ENCODE results near the gene PRSS22. TPM values are rescaled to one million over a fixed set of nuclear protein-coding genes. Genes with fewer than 3 reads are reported as not detected.

Gene PRSS22
- total and polyA plus RNA-seq, 2 experiments from 2014 or later, result not detected

DNA sequence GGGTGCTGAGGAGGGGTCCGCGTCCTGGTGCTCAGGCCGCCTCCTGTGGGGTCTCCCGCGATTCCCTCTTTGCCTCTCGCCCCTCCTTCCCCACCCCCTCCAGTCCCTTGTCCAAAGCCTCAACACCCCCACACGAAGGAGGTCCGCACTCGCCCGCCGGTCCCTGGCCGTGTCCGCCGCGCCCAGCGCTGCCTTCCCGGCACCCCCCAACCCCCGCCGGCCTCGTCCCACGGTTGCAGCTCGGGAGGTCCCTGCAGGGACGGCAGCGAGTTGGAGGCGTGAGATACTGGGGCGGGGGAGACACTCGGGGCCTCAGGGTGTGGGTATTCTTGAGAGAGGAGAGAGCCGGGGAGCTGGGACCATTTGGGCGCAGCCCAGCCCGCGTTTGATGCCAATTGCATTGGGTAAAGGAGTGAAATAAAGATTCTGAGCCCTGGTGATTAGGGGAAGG lies 25.5 kb upstream of the PRSS22 start:
- peak overlapping the region; percentile 31 for H3K27ac ChIP-seq
- TF ChIP-seq, protein P1, sequence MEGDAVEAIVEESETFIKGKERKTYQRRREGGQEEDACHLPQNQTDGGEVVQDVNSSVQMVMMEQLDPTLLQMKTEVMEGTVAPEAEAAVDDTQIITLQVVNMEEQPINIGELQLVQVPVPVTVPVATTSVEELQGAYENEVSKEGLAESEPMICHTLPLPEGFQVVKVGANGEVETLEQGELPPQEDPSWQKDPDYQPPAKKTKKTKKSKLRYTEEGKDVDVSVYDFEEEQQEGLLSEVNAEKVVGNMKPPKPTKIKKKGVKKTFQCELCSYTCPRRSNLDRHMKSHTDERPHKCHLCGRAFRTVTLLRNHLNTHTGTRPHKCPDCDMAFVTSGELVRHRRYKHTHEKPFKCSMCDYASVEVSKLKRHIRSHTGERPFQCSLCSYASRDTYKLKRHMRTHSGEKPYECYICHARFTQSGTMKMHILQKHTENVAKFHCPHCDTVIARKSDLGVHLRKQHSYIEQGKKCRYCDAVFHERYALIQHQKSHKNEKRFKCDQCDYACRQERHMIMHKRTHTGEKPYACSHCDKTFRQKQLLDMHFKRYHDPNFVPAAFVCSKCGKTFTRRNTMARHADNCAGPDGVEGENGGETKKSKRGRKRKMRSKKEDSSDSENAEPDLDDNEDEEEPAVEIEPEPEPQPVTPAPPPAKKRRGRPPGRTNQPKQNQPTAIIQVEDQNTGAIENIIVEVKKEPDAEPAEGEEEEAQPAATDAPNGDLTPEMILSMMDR (IDR thresholded peaks at IDR 0.05; ENCODE audit: low read depth, low read length), result no peak
- peak overlapping the region; percentile 59 for H3K4me3 ChIP-seq
- H3K4me1 ChIP-seq (ENCODE audit: low read depth), result no peaks in the 10 kb centered on the region
- no peaks in the 10 kb centered on the region for H3K9me3 ChIP-seq (ENCODE audit: low read depth)
- DNase-seq (ENCODE audit: low read depth in 1 of 2, low spot score in 1 of 2), result peak; percentile 40 to 43
- H3K36me3 ChIP-seq, result no peaks in the 10 kb centered on the region
- H3K27me3 ChIP-seq, result no peaks in the 10 kb centered on the region

DNA sequence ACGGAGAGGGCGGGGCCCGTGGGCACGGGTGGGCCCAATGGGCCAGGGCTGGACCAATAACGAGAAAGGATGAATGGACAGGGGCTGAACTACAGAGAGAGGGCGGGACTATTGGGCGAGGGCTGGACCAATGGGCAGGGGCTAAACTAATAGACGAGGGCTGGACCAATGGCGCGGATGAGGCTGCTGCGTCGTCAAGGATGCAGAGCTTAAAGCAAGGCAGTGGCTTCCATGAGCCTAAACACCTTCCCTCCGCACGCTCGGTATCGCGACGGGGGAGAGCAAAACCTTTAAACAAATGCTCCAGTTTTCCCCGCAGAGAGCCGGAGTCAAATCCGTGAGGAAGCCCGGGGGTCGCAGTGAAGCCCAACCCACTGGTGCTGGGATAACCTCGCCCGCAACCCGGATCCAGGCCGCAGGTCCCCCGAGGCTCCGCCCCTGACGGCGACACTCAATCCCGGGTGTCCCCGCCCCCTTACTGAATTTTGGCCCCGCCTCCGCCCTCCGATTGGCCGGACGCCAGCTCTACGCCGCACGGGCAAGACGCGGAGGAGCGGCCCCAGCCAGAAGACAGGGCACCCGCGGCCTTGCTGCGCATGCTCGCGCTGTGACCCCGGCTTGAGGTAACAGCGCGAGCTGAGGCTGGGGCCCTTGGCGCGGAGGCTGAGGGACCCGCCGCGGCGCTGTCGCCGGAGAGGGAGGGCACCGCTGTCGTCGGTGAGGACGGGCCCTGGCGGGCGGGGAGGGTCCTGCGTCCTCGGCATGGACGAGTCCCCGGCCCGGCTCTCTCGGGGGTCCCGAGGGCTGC lies 24.9 kb upstream of the PRSS22 start, which contains the start of gene FLYWCH2:
Gene FLYWCH2, plus strand, starts transcription at position 566 of the 808 bp plus-strand sequence. CDS start 13,235 bp downstream, outside the sequence.
- H3K36me3 ChIP-seq, result no peaks in the 10 kb centered on the region
- TF ChIP-seq, protein P1 (IDR thresholded peaks at IDR 0.05; ENCODE audit: low read depth, low read length), result no peak
- peak within 1 kb of the TSS; percentile 78 for H3K27ac ChIP-seq

DNA sequence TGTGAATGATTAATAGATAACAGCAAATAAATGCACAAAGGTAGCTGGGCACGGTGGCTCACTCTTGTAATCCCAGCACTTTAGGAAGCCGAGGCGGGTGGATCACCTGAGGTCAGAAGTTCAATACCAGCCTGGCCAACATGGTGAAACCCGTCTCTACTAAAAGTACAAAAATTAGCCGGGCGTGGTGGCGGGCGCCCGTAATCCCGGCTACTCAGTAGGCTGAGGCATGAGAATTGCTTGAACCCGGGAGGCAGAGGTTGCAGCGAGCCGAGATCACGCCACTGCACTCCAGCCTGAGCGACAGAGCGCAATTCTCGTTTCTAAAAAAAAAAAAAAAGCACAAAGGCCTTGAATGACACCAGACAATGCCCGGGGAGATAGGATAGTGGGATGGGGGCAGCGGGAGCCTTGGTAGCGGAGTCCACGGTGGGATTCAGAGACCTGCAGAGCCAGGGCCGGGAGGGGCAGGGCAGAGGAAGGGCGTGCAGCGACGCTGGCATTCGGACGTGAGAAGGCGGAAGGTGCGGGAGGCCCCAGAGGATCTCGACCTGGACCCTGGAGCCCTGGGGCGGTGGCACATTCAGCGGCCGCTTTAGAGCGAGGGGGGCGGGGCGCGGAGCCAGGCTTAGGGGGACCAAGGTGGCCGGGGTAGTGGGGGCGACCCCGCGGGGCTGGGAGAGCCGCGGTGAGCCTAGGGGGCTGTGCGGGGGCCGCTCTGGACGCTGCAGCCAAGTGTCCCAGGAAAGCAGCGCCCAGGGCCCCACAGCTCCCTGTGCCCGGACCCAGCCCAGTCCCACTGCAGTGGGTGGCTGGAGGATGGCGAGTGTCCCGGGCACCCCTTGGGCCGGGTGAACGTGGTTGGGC lies 24.0 kb upstream of the PRSS22 start:
- peak overlapping the region; percentile 59 for H3K4me3 ChIP-seq
- no peaks in the 10 kb centered on the region for H3K9me3 ChIP-seq (ENCODE audit: low read depth)
- H3K27ac ChIP-seq, result peak overlapping the region; percentile 3
- TF ChIP-seq, protein P1 (IDR thresholded peaks at IDR 0.05; ENCODE audit: low read depth, low read length), result no peak
- DNase-seq (ENCODE audit: low read depth in 1 of 2, low spot score in 1 of 2), result peak; percentile 25 to 58
- no peaks in the 10 kb centered on the region for H3K36me3 ChIP-seq
- H3K4me1 ChIP-seq (ENCODE audit: low read depth), result no peaks in the 10 kb centered on the region
- H3K27me3 ChIP-seq, result no peaks in the 10 kb centered on the region

More for the DNA sequence above, 24.9 kb upstream of the PRSS22 start, which contains the start of gene FLYWCH2:
- Histone ChIP-seq H3K4me3 (peak within 1 kb of the TSS; percentile 59), H3K4me1 (ENCODE audit: low read depth) (no peaks in the 10 kb centered on the region), H3K9me3 (ENCODE audit: low read depth) (no peaks in the 10 kb centered on the region), H3K27me3 (no peaks in the 10 kb centered on the region)
- peak; percentile 98 to 99 for DNase-seq (ENCODE audit: low read depth in 1 of 2, low spot score in 1 of 2)

DNA sequence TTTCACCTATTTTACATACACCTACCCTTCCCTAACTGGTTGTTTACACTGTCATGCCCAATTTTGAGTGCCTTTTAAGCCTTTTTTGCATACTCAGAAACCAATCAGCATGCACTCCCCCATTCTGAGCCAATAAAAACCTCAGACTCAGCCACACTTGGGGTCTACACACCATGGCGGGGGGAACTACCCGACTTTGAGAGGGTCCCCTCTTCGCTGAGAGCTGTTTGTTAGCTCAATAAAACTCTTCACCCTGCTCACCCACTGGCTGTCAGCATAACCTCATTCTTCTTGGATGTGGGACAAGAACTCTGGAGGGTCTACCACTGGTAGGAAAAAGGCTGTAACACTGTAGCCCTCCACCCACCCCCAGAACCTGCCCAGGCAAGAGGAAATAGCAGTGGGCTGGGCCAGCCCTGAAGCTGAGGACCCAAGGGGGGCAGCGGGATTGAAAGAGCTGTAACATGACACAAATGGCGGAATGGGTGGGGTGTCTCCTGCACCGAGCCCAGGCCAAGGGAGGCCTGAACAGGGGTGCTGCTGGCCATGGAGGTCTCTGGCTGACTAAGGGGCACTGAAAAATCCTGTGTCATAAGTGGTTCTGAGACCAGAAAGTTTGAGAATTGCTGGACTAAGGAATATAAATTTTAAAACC lies 22.0 kb upstream of the PRSS22 start:
- no peaks in the 10 kb centered on the region for H3K4me1 ChIP-seq (ENCODE audit: low read depth)
- H3K36me3 ChIP-seq, result no peaks in the 10 kb centered on the region
- TF ChIP-seq, protein P1 (IDR thresholded peaks at IDR 0.05; ENCODE audit: low read depth, low read length), result no peak
- no peak for DNase-seq (ENCODE audit: low read depth in 1 of 2, low spot score in 1 of 2)
- H3K27me3 ChIP-seq, result no peaks in the 10 kb centered on the region
- H3K4me3 ChIP-seq, result no peak overlapping the region
- H3K27ac ChIP-seq, result no peak overlapping the region
- H3K9me3 ChIP-seq (ENCODE audit: low read depth), result no peaks in the 10 kb centered on the region

DNA sequence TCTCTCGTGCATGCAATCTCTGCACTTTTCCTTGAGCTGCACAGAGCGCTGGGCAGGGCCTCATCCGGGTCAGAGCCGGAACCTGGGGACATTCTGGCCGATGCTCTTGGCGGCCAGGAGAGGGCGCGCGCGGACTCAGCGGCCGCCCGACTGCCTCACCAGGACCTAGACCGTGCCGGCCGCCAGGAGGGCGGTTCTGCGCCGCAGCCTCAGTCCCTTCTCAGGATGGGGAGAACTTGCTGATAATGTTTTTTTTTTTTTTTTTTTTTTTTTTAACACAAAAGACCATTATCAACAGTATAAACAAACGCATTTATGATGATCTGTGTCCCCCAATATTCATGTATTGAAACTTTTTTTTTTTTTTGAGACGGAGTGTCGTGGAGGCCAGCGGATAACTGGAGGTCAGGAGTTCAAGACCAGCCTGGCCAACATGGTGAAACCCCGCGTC lies 17.0 kb upstream of the PRSS22 start:
- H3K4me3 ChIP-seq, result no peak overlapping the region
- H3K27me3 ChIP-seq, result peaks cover 16% of the 10 kb centered on the region
- no peaks in the 10 kb centered on the region for H3K9me3 ChIP-seq (ENCODE audit: low read depth)
- no peaks in the 10 kb centered on the region for H3K36me3 ChIP-seq
- H3K27ac ChIP-seq, result no peak overlapping the region
- peak; percentile 84 to 87 for DNase-seq (ENCODE audit: low read depth in 1 of 2, low spot score in 1 of 2)
- no peaks in the 10 kb centered on the region for H3K4me1 ChIP-seq (ENCODE audit: low read depth)
- TF ChIP-seq, protein P1 (IDR thresholded peaks at IDR 0.05; ENCODE audit: low read depth, low read length), result peak; percentile 94

Measured in cardiac muscle cell (in vitro differentiated cells and primary cell).